Right atrium auricular region (tissue), 2 donors: ENCODE measurements around the gene ACTL10. TPM values are rescaled to one million over a fixed set of nuclear protein-coding genes. Genes with fewer than 3 reads are reported as not detected.

Experiments
- DNase-seq: peaks from one replicate; pipeline ENCODE4 v3.0.0-alpha.2; 2019; ENCODE audit warnings: low spot score
- H3K27ac ChIP-seq, 2 donors: fragments of 200-600 bp; sonication (generic); 1 replicate in 1 of 2; 2 replicates in 1 of 2; pipeline ENCODE4 v1.5.1; 2016 to 2019
- H3K27me3 ChIP-seq, 2 donors: fragments of 200-600 bp; sonication (generic); one replicate each; pipeline versions ENCODE4 v1.5.1 to v1.6.0; 2017 to 2019
- H3K36me3 ChIP-seq: fragments of 200-600 bp; sonication (generic); one replicate; pipeline ENCODE4 v1.5.1; 2016
- H3K4me1 ChIP-seq, 2 donors: fragments of 200-600 bp; sonication (generic); one replicate each; pipeline versions ENCODE4 v1.5.1 to v1.6.0; 2017 to 2019
- H3K4me3 ChIP-seq, 2 donors: fragments of 200-600 bp; sonication (generic); 1 replicate in 1 of 2; 2 replicates in 1 of 2; pipeline ENCODE4 v1.5.1; 2017 to 2019; ENCODE audit warnings: mild to moderate bottlenecking in 1 of 2, moderate library complexity in 1 of 2
- H3K9me3 ChIP-seq, 2 donors: fragments of 200-600 bp; sonication (generic); one replicate each; pipeline ENCODE4 v1.5.1; 2019
- CTCF ChIP-seq, 2 donors: fragments of 200-600 bp; sonication (generic); IDR thresholded peaks; one replicate each; pipeline ENCODE4 v1.5.1; 2019; ENCODE audit warnings: antibody characterized with exemption in 2 of 2
- total RNA-seq, 2 donors: library from RNA; depleted of rRNA; stranded (reverse); fragments of >200 nt; gene quantifications; one replicate each; pipeline ENCODE4 v1.1.0, GENCODE V29; 2016

ACTL10 gene
- total RNA-seq, 2 donors from 2014 or later: 0.33 to 0.79 TPM

DNA sequence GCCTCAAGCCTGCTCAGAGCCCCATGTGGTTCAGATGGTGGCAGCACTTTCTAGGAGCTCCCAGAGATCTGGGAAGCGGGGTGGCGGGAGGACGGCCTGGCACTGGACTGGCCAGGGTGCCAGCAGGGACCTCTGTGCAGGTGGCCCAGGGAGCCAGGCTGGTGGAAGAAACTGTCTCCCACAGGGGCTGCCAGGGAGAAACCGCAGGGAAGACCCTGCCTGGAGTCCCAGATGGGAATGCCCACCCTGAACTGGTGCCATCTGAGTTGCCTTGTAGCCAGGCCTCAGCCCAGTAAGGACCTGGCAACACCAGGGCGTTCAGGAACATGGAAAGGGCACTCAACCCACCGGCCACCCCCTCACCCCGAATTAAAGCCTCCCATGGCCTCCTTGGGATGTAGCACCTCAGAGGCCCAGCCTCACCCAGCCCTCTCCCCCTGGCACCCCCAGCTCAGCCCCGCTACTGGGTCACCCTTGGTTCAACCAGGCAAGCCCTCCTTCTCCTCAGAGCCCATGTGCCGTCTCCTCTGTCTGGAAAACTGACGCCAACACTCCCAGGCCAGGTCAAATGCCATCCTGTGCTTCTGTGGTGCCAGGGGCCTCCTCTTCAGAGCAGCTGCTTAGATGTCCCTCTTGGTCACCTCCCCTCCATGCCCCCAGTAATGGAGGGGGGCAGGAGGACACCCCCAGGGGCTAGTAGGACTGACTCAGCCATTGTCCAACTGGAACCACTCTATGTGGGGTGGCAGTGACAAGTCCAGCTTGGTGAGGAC lies 10.5 kb upstream of the ACTL10 start:
- Histone ChIP-seq H3K27me3 (no peaks in the 10 kb centered on the region), H3K27ac (no peak overlapping the region), H3K4me1 (peaks cover 0 to 10% of the 10 kb centered on the region in 2 donors), H3K36me3 (peaks cover 14% of the 10 kb centered on the region), H3K4me3 (no peak overlapping the region), H3K9me3 (no peaks in the 10 kb centered on the region)
- no peak for DNase-seq
- TF ChIP-seq CTCF (IDR thresholded peaks at IDR 0.05): no peak

GRCh38 chr20:33656783-33657703 lies 9.7 kb upstream of the ACTL10 start:
- TF ChIP-seq CTCF (IDR thresholded peaks at IDR 0.05): no peak
- no peak overlapping the region for H3K27ac ChIP-seq
- DNase-seq: no peak
- peaks cover 0 to 10% of the 10 kb centered on the region in 2 donors for H3K4me1 ChIP-seq
- no peaks in the 10 kb centered on the region for H3K27me3 ChIP-seq
- H3K36me3 ChIP-seq: peaks cover 14% of the 10 kb centered on the region
- no peaks in the 10 kb centered on the region for H3K9me3 ChIP-seq
- H3K4me3 ChIP-seq: no peak overlapping the region

GRCh38 chr20:33657704-33658095 lies 9.0 kb upstream of the ACTL10 start:
- H3K36me3 ChIP-seq: peaks cover 14% of the 10 kb centered on the region
- H3K27ac ChIP-seq: no peak overlapping the region
- no peaks in the 10 kb centered on the region for H3K9me3 ChIP-seq
- H3K4me1 ChIP-seq: peaks cover 0 to 11% of the 10 kb centered on the region in 2 donors
- H3K4me3 ChIP-seq: no peak overlapping the region
- H3K27me3 ChIP-seq: no peaks in the 10 kb centered on the region
- no peak for DNase-seq
- TF ChIP-seq CTCF (IDR thresholded peaks at IDR 0.05): no peak

DNA sequence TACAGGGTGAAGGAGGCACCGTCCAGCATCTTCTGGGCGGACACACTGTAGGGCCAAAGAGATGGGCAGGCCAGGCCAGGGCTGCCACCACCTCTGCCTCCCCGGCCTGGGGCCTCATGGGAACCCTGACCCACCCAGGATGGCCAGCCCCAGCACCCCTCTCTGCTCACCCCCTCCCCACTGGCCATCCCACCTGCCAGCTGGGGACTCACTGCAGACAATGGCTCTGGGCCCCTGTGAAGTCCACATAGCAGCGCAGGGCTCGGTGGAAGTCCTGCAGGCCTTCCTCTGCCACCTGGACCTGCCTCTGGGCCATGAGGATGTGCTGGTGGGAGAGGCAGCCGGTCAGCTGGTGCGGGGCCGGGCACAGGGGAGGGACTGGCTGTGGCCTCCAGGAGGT lies 8.2 kb upstream of the ACTL10 start:
- Histone ChIP-seq H3K4me1 (peaks cover 0 to 11% of the 10 kb centered on the region in 2 donors), H3K9me3 (no peaks in the 10 kb centered on the region), H3K36me3 (peaks cover 14% of the 10 kb centered on the region), H3K4me3 (no peak overlapping the region), H3K27ac (no peak overlapping the region), H3K27me3 (no peaks in the 10 kb centered on the region)
- DNase-seq: no peak
- no peak for TF ChIP-seq CTCF (IDR thresholded peaks at IDR 0.05)

DNA sequence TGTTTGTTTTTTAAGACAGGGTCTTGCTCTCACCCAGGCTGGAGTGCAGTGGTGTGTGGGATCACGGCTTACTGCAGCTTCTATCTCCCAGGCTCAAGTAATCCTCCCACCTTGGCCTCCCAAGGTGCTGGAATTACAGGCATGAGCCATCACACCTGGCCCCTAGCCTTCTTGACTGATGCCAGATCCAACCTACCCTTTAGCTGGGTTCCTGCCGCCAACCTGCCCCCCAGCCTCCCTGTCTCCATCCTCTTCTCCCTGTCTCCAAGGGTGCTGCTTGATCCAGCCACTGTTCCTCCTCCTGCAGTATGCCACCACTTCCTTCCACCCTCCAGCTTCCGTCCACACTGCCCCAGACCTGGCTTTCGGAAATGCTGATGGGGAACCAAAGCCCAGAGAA lies 7.8 kb upstream of the ACTL10 start:
- H3K27ac ChIP-seq: no peak overlapping the region
- H3K36me3 ChIP-seq: peaks cover 14% of the 10 kb centered on the region
- DNase-seq: no peak

More for the DNA sequence above, 7.8 kb upstream of the ACTL10 start:
- TF ChIP-seq CTCF (IDR thresholded peaks at IDR 0.05): no peak
- Histone ChIP-seq H3K27me3 (no peaks in the 10 kb centered on the region), H3K4me1 (peaks cover 0 to 11% of the 10 kb centered on the region in 2 donors), H3K4me3 (no peak overlapping the region), H3K9me3 (no peaks in the 10 kb centered on the region)
